Stimulated activated naive CD4-positive, alpha-beta T cell treated with Interleukin-2 at 50 U/mL for 16 hours (primary cell): Measurements from ENCODE around the gene CAPN8.
"Not testable (repeated sequence)": the region's sequence is repeated elsewhere in the genome, so short reads cannot be mapped to it uniquely, and the experiment has no call there.

ENCODE experiments used
- DNase-seq: peaks from one replicate; lab custom pipeline; 2025; lab: John Stamatoyannopoulos, UW

CAPN8 gene

GRCh38 chr1:223525957-223526356 lies 139.5 kb downstream of the CAPN8 start:
- no peak for DNase-seq

DNA sequence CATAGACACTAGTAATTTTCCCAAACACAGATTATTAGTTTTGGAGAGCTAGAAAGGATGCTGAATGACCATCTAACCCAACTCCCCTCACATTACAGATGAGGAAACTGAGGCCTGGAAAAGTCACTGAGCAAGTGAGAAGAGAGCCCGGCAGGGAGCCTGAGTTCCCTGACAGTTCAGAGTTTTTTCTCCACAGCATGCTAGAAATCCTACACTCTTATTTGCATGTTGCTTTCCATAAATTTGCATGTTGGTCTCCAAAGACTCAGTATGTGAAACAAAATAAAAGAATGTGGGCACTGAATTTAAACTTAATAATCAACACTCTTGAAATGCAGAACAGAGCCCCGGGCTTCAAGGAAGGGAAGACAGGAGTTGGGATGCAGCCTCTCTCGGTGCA lies 140.0 kb downstream of the CAPN8 start:
- DNase-seq = no peak

DNA sequence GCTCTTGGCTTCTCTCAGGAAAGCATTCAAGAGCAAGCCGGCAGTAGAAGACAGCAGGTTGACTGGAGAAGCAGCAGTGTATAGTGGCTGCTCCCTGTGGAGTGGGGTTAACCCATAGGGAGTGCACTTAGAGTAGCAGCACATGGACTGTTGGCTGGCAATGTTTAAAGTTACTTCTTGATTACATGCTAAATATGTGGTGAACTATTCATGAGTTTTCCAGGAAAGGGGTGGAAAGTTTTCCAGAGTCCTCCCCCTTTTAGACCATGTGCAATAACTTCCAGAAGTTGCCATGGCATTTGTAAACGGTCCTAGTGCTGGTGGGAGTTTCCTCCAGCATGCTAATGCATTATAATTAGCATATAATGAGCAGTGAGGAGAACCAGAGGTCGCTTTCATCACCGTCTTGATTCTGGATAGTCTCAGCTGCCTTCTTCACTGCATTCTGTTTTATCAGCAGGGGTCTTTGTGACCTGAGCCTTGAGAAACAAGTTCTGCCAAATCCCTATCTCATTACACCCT lies 140.5 kb downstream of the CAPN8 start:
- no peak for DNase-seq

- no peak for DNase-seq
Observed at GRCh38 chr1:223521150-223521549, 144.4 kb downstream of the CAPN8 start.

DNA sequence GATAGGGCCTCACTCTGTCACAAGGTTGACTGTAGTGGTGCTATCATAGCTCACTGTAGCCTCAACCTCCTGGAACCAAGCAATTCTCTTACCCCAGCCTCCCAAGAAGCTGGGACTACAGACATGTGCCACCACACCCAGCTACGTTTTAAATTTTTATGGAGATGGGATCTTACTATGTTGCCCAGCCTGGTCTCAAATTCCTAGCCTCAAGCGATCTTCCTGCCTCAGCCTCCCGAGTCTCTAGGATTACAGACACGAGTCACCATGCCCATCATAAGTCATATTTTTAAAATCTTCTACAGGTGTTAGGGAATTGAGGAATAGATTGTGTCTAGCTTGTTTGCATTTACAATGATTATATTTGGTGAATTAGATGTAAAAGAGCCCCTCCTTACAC lies 145.3 kb downstream of the CAPN8 start:
- no peak for DNase-seq

GRCh38 chr1:223519116-223519515 lies 146.4 kb downstream of the CAPN8 start:
- DNase-seq = no peak

GRCh38 chr1:223518553-223518952 lies 146.9 kb downstream of the CAPN8 start:
- not testable (repeated sequence) for DNase-seq

DNA sequence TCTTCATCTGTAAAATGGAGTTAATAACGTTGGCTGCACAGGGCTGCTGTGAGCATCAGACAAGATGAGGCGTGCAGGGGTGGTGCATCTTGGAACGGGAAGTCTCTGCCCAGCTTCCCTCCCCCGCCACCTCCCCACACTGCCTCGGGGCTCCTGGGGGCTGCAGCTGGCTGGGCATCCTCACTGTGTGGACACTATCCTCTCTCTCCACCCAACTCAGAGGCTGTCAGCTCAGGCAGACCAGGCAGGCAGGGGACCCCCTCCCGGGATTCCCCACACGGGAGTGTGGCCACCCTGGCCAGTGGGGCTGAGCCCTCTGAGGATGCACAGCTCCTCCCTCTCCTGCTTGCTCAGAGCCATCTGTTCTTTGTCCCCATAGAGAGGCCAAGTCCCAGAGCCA lies 149.6 kb downstream of the CAPN8 start:
- DNase-seq = no peak

- DNase-seq = peak; percentile 20
Observed at GRCh38 chr1:223515421-223515820, 150.1 kb downstream of the CAPN8 start.

- DNase-seq = no peak
Observed at GRCh38 chr1:223514644-223515043, 150.9 kb downstream of the CAPN8 start.

DNA sequence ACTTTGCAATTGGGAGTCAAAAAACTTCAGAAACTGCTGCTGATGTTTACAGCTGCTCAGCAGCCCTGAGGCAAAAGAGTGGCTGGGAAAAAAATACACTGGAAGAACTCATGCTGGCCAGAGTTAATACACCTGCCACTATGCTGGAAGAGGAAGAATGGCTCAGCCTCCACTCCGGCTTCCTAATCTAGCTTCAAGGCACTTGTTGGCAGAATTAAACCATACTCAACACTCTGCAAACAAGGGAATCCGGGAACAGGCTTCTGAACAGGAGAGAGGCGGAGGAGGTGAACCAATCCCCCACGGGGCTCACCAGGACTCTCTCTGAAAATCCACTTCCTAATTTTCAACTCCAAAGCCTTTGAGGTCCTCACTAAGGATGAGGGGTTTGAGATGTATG lies 152.2 kb downstream of the CAPN8 start:
- no peak for DNase-seq

- DNase-seq = no peak
Observed at GRCh38 chr1:223512057-223512456, 153.4 kb downstream of the CAPN8 start.

GRCh38 chr1:223508796-223509195 lies 156.7 kb downstream of the CAPN8 start:
- no peak for DNase-seq

DNA sequence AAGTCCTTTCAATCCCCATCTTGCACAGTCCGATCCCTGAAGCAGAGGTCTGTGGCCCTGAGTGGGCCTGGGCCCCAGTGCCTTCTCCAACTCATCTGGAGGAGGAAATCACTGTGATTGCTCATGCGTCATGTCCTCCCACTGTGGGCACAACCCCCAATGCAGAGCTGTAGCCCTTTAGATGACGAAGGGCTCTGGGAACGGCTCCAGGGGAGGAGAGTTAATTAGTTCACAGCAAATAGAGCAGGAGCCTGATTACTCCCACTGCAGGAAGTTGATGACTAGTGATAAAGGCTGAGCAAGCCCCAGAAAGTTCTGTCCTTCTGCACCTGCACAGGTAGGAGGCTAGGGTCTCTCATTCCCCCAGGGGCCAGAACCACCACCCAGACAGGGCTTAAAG lies 160.8 kb downstream of the CAPN8 start:
- no peak for DNase-seq

- DNase-seq = no peak
Observed at GRCh38 chr1:223503348-223503747, 162.2 kb downstream of the CAPN8 start.

DNA sequence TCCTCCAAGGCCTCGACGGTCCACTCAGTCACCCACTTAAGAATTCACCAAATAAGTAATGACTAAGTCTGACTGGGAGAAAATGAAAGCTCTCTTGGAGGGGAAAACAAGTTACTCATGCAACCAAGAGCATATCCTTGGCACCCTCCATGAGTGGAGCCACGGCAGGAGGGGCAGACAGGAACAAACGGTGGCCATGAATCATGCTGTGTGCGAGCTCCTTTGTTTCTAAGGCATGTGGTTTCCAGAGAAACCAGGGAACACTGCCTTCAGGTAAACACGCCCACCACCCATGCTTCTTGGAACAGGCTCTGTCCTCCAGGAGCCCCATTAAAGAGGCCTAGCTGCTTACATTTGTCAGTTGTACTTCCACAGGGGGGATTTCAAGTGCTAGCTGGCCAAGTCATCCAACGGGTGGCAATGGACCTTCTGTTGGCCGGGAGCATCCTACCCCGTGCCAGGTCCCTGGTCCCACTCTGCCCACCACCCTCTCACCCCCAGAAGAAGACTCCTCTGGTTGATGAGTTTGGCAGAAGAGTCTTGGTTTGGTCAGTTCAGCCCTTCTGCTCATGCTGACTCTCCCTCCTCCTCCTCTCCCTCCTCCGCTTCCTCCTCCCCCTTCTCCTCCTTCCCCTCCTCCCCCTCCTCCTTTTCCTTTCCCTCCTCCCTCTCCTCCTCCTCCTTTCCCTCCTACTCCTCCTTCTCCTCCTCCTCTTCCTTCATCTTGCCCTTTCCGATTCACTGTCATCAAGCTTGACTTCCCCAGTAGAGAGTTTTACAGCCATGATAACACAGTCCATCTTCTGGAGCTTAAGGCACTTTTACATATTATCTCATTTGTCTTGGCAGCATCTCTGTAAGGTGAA lies 164.7 kb downstream of the CAPN8 start:
- no peak for DNase-seq

DNA sequence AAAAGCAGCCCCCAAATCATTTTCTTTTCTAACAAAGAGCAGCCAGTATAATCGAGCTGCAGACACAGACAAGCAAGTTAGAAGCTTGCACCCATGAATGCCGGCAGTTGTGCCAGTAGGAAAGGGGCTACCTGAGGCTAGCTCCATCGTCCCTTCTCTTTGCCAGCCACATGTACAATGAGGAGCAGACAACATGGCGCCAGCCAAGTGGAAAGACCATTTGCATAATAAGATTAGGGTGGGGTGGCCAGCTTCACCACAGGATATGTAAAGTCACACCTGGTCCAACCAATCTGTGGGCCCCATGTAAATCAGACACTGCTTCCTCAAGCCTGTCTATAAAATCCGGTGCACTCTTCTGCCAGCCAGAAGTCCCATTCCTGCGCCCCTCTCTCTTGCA lies 168.6 kb downstream of the CAPN8 start:
- DNase-seq = no peak

DNA sequence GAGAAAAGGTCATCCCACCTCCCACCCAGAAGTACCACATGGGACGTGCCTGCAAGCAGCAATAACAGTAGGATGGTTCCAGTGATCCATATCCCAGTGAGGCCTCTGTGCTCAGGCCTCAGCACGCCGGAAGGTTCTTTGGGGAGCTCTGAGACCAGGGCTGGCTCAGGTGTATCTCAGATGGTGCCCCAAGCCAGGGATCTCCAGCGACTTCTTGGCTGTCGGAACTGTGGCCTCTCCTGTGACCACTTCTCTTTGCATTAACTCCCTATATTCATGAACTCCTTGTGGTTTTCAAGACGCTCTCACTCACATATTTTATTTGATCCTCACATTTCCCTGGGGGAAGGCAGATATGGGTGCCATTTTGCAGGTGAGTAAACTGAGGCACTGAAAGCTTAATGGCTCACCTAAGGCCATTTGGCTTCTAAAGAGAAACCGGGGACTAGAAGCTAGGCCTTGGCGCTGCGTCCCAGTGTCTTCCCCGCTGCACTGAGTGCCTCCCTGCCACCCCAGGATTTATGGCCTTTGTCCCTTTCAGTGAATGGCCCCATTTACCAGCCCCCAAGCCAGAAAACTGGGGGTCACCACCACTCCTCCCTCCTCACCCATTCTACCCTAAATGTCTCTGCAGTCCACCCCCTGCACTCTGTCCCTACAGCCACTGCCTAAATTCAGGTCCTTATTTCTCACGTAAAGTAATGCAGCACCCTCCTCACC lies 170.4 kb downstream of the CAPN8 start:
- no peak for DNase-seq

GRCh38 chr1:223492044-223492443 lies 173.5 kb downstream of the CAPN8 start:
- DNase-seq = no peak
